OCI-LY7 (cell line): ENCODE data around the gene LUZP1. TPM values are rescaled to one million over a fixed set of nuclear protein-coding genes. Genes with fewer than 3 reads are reported as not detected.

Source experiments
- BruUV-seq: library from RNA; stranded (reverse); fragments of 400-500 nt; replicated peaks from 2 replicates; lab custom pipeline; 2021; lab: Mats Ljungman, UMichigan
- CTCF ChIA-PET: fragments of 300-600 bp; sonication (Branson Sonifier 250); formaldehyde crosslinking; loops from one replicate; lab custom pipeline; 2022; ENCODE audit warnings: antibody characterized with exemption; ENCODE audit not compliant: unreplicated experiment; lab: Charles Lee
- POLR2A ChIA-PET: fragments of 300-600 bp; sonication (Branson Sonifier 250); formaldehyde crosslinking; loops from one replicate; lab custom pipeline; 2022; ENCODE audit warnings: antibody characterized with exemption; lab: Charles Lee
- DNase-seq: peaks from one replicate; pipeline ENCODE4 v3.0.0-alpha.2; 2015; ENCODE audit warnings: low spot score
- H2AFZ ChIP-seq: fragments of 200-600 bp; sonication (generic), shearing (Covaris generic); 2 replicates; pipeline ENCODE4 v1.6.1; 2014; ENCODE audit warnings: mild to moderate bottlenecking, antibody characterized with exemption, low read length, moderate library complexity
- H3K27ac ChIP-seq: fragments of 200-600 bp; sonication (generic); 2 replicates; pipeline ENCODE4 v1.5.1; 2014; ENCODE audit warnings: mixed run types, low read depth, mild to moderate bottlenecking, moderate library complexity, low read length, inconsistent platforms; ENCODE audit not compliant: poor library complexity, severe bottlenecking
- H3K36me3 ChIP-seq: fragments of 200-600 bp; sonication (generic); 2 replicates; pipeline ENCODE4 v1.6.1; 2014; ENCODE audit warnings: mild to moderate bottlenecking, antibody characterized with exemption, low read length, moderate library complexity, mixed read lengths; ENCODE audit not compliant: insufficient read depth
- H3K4me1 ChIP-seq: fragments of 200-600 bp; sonication (generic); 2 replicates; pipeline ENCODE4 v1.5.1; 2014; ENCODE audit warnings: mild to moderate bottlenecking, low read length; ENCODE audit not compliant: insufficient read depth, poor library complexity, severe bottlenecking
- H3K4me2 ChIP-seq: fragments of 200-600 bp; sonication (generic); 2 replicates; pipeline ENCODE4 v1.6.1; 2014; ENCODE audit warnings: mild to moderate bottlenecking, low read length
- H3K4me3 ChIP-seq: fragments of 200-600 bp; sonication (generic); 2 replicates; pipeline ENCODE4 v1.5.1; 2014; ENCODE audit warnings: mild to moderate bottlenecking, low read depth, low read length; ENCODE audit not compliant: poor library complexity, severe bottlenecking
- H3K79me2 ChIP-seq: fragments of 200-600 bp; sonication (generic); 2 replicates; pipeline ENCODE4 v1.6.1; 2016; ENCODE audit warnings: low read depth, mild to moderate bottlenecking, low read length, moderate library complexity, mixed read lengths; ENCODE audit not compliant: insufficient read depth
- H3K9me2 ChIP-seq: fragments of 200-600 bp; sonication (generic); 2 replicates; pipeline ENCODE4 v1.6.1; 2016; ENCODE audit warnings: mild to moderate bottlenecking, low read length, mixed read lengths; ENCODE audit not compliant: insufficient read depth
- H3K9me3 ChIP-seq: fragments of 200-600 bp; sonication (generic); 2 replicates; pipeline ENCODE4 v1.6.1; 2014; ENCODE audit warnings: mild to moderate bottlenecking, mixed run types, low read length, mixed read lengths
- H4K20me1 ChIP-seq: fragments of 200-600 bp; sonication (generic); 2 replicates; pipeline ENCODE4 v1.6.1; 2014; ENCODE audit warnings: mild to moderate bottlenecking, antibody characterized with exemption, low read length, moderate library complexity, mixed read lengths; ENCODE audit not compliant: insufficient read depth
- EZH2phosphoT487 ChIP-seq: fragments of 200-600 bp; sonication (generic); IDR thresholded peaks from 2 replicates; pipeline ENCODE4 v1.6.1; 2018; ENCODE audit warnings: low read depth, borderline replicate concordance, mild to moderate bottlenecking, mixed run types, antibody characterized with exemption, low read length, moderate library complexity, mixed read lengths
- intact Hi-C: fragments of 100-400 bp; cut with micrococcal nuclease; formaldehyde crosslinking; loops from one replicate; pipeline ENCODE4 v1.10.0; 2022; ENCODE audit not compliant: unreplicated experiment
- total RNA-seq, 2 experiments: library from RNA; depleted of rRNA in 1 of 2; stranded (reverse); fragments of >200 nt in 1 of 2; shearing (Covaris generic) in 1 of 2; gene quantifications; 2 replicates each; pipeline ENCODE4 v1.2.3, GENCODE V29; 2014 to 2022
- TF ChIP-seq, protein P1 (sequence below): fragments of 200-600 bp; sonication (generic); conservative IDR thresholded peaks from 2 replicates; pipeline ENCODE4 v1.5.1; 2014; ENCODE audit warnings: mild to moderate bottlenecking, antibody characterized with exemption, low read length, moderate library complexity, mixed read lengths

The LUZP1 gene
- total RNA-seq, 2 experiments from 2014 or later, result 7.6 to 13.6 TPM

DNA sequence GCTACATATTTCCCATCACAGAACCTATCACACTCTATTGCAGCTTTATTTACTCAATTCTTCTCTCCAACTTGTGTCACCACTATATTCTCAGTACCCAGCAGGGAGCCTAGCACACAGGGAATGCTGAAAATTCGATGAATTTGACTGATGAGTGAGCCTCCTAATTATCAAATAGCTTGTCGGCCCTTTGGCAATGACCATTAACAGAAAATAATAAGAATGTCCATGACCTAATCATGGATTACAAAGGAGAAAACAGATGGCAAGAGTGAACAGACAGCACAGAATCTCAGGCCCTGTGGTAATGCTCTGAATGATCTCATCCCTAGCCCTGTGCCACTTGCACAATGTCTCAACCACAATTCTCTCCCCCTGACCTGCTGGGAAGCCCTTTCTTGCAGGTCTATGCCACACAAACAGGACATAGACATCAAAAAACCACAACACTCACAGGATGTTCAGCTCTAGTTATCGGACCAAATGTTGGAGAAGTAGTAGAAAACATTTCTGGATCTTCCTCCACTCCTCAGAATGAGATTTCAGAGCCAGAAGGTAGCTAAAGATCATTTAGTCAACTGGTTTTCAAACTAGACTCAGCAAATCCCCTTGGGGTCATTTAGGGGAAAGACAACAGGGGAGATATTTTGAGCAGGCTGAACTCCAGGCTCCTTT, 68.4 kb downstream of the LUZP1 start:
- ChIA-PET CTCF (interaction anchor here (4.5 kb wide), 1 partner anchor 84 kb away, joined by 30 read pairs; no protein-coding TSS in a partner anchor), POLR2A (interaction anchor here (0.5 to 1.5 kb wide), 4 partner anchors 19 to 126 kb away, joined by 3 to 6 read pairs (median 4); no protein-coding TSS in a partner anchor)
- Histone ChIP-seq H3K27ac (no peak overlapping the region), H3K79me2 (no peaks in the 10 kb centered on the region), H3K36me3 (peaks cover 7% of the 10 kb centered on the region; the same call in 1 of the 2 replicates), H3K9me2 (no peaks in the 10 kb centered on the region), H2AFZ (no peak overlapping the region), H3K9me3 (no peaks in the 10 kb centered on the region), H3K4me3 (no peak overlapping the region), H3K4me1 (peaks cover 27% of the 10 kb centered on the region), H4K20me1 (no peaks in the 10 kb centered on the region), H3K4me2 (no peak overlapping the region)
- no TSS peak for BruUV-seq
- DNase-seq, result no peak
- intact Hi-C loops, result no loop called here
- no peak for TF ChIP-seq EZH2phosphoT487
- TF ChIP-seq, protein P1, sequence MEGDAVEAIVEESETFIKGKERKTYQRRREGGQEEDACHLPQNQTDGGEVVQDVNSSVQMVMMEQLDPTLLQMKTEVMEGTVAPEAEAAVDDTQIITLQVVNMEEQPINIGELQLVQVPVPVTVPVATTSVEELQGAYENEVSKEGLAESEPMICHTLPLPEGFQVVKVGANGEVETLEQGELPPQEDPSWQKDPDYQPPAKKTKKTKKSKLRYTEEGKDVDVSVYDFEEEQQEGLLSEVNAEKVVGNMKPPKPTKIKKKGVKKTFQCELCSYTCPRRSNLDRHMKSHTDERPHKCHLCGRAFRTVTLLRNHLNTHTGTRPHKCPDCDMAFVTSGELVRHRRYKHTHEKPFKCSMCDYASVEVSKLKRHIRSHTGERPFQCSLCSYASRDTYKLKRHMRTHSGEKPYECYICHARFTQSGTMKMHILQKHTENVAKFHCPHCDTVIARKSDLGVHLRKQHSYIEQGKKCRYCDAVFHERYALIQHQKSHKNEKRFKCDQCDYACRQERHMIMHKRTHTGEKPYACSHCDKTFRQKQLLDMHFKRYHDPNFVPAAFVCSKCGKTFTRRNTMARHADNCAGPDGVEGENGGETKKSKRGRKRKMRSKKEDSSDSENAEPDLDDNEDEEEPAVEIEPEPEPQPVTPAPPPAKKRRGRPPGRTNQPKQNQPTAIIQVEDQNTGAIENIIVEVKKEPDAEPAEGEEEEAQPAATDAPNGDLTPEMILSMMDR, result no peak

DNA sequence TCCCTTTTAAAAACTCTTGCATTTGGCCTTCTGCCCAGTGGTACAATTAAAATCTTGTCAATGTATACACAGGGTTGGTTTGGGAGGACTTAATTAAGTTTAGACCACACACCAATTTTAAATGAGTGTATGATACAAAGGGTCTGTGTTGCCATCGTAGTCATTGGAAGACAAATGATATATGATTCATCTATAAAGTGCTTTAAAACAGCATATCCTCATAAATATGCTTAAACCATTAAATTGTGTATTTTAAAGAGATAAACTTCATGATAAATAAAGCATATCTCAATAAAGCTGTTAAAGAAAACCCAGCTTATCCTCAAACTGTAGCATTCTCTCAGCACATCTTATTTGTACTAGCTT, 69.5 kb downstream of the LUZP1 start:
- Histone ChIP-seq H4K20me1 (no peaks in the 10 kb centered on the region), H3K9me2 (no peaks in the 10 kb centered on the region), H3K4me2 (no peak overlapping the region), H3K9me3 (no peaks in the 10 kb centered on the region), H3K4me1 (peaks cover 27% of the 10 kb centered on the region), H3K36me3 (peaks cover 6% of the 10 kb centered on the region), H3K4me3 (no peak overlapping the region), H2AFZ (no peak overlapping the region), H3K27ac (no peak overlapping the region), H3K79me2 (no peaks in the 10 kb centered on the region)
- CTCF ChIA-PET, result interaction anchor here (1.0 to 4.5 kb wide), 2 partner anchors 79 to 85 kb away, joined by 3 to 30 read pairs; no protein-coding TSS in a partner anchor
- intact Hi-C loops, result loop anchor here (10.0 kb wide), 1 partner anchor 176 kb away; no protein-coding TSS in a partner anchor
- POLR2A ChIA-PET, result interaction anchor here (0.6 to 1.5 kb wide), 8 partner anchors 10 to 137 kb away, joined by 3 to 4 read pairs (median 4); no protein-coding TSS in a partner anchor
- BruUV-seq, result no TSS peak
- TF ChIP-seq EZH2phosphoT487, result no peak
- TF ChIP-seq, protein P1, result no peak
- DNase-seq, result no peak
